ENCODE data around the gene TCP11L2. TPM values are rescaled to one million over a fixed set of nuclear protein-coding genes. Genes with fewer than 3 reads are reported as not detected.

TCP11L2 gene
- total RNA-seq, 1 donor, result 201 TPM

- no peaks in the 10 kb centered on the region for H3K9me3 ChIP-seq (ENCODE audit: low read depth, low read length)
- peaks cover 43% of the 10 kb centered on the region for H3K4me1 ChIP-seq (ENCODE audit: insufficient read depth, low read length)
- H3K27me3 ChIP-seq (ENCODE audit: insufficient read depth, low read length), result no peaks in the 10 kb centered on the region
- no peak overlapping the region for H3K4me3 ChIP-seq (ENCODE audit: low read length)
These were observed 31.2 kb downstream of the TCP11L2 start for GRCh38 chr12:106333756-106334155.

- no peak overlapping the region for H3K4me3 ChIP-seq (ENCODE audit: low read length)
- no peaks in the 10 kb centered on the region for H3K9me3 ChIP-seq (ENCODE audit: low read depth, low read length)
- peaks cover 4% of the 10 kb centered on the region for H3K4me1 ChIP-seq (ENCODE audit: insufficient read depth, low read length)
These were observed 38.7 kb downstream of the TCP11L2 start for GRCh38 chr12:106341086-106341877.

DNA sequence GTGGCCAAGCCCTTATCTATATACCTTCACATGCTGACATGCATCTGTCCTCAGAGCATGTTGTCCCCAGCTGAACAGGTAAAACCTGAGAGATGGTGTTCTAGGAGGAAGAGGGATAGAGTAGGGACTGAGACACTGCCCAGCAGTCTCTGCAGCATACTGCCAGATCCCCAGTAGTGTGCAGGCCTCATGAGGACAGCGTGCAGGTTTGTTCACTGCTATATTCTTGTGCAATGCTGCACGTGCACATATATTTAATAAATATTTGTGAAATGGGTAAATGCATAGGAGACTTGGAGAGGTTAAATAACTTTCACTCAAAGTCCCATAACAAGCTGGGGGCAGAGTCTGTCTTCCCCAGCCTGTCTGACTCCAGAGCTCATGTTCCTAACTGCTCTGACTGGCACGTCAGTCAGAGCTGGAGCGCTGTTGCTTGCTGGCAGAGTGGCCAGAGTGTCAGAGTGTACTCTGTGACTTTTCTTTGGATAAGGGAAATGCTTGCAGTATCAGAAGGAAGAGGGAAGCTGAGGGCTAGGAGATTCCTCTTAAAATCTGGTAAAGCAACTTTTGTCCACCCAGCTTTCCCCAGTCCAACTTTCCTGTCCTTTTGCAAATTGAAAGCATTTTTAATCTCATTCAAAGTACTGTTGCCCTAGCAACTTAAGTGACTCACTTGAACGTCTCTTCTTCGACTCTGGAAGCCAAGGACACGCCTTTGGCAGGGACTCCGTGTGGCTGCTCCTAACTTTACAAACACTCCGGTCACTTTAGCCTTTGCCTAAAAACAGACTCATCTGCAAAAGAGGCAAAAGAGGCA is 40.1 kb downstream of the TCP11L2 start:
- Histone ChIP-seq H3K9me3 (ENCODE audit: low read depth, low read length) (no peaks in the 10 kb centered on the region), H3K27me3 (ENCODE audit: insufficient read depth, low read length) (no peaks in the 10 kb centered on the region), H3K4me3 (ENCODE audit: low read length) (no peak overlapping the region), H3K4me1 (ENCODE audit: insufficient read depth, low read length) (no peaks in the 10 kb centered on the region)

More at GRCh38 chr12:106341086-106341877, 38.7 kb downstream of the TCP11L2 start:
- no peaks in the 10 kb centered on the region for H3K27me3 ChIP-seq (ENCODE audit: insufficient read depth, low read length)

DNA sequence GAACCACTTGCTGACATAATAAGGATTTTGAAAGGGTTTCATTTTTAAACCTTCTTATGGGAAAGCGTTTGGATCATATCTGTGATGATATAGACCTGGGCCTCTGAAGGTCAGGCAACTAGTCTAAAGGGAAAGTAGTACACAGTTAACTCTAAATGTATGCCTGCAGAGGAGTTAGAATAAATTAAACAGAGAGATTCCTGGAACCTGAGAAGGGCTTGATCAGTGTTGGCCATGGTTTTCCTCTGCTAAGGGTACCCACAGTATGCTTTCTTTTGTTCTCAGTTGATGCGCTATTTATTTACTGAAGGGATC is 40.6 kb downstream of the TCP11L2 start:
- H3K4me3 ChIP-seq (ENCODE audit: low read length), result no peak overlapping the region
- no peaks in the 10 kb centered on the region for H3K4me1 ChIP-seq (ENCODE audit: insufficient read depth, low read length)
- H3K27me3 ChIP-seq (ENCODE audit: insufficient read depth, low read length), result no peaks in the 10 kb centered on the region
- no peaks in the 10 kb centered on the region for H3K9me3 ChIP-seq (ENCODE audit: low read depth, low read length)

DNA sequence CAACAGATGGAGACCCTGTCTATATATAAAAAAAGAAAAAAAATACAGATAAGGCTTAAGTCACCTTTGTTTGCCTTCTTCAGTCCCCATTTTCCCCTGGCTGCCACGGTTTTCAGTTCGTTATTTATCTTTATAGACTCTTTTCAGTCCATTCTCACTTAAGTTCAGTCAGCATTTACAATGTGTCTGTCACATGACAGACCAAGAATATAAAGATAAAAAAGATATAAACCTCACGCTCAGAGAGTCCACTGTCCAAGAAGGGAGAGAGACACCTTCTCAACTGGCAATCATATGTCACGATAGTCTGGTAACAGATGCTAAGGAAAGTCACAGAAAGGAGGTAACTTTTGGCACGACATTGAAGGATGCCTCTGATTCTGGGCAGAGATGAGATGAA is 41.6 kb downstream of the TCP11L2 start:
- no peak overlapping the region for H3K4me3 ChIP-seq (ENCODE audit: low read length)
- no peaks in the 10 kb centered on the region for H3K9me3 ChIP-seq (ENCODE audit: low read depth, low read length)
- H3K4me1 ChIP-seq (ENCODE audit: insufficient read depth, low read length), result no peaks in the 10 kb centered on the region
- no peaks in the 10 kb centered on the region for H3K27me3 ChIP-seq (ENCODE audit: insufficient read depth, low read length)

GRCh38 chr12:106345746-106346145 is 43.2 kb downstream of the TCP11L2 start:
- no peaks in the 10 kb centered on the region for H3K9me3 ChIP-seq (ENCODE audit: low read depth, low read length)
- H3K27me3 ChIP-seq (ENCODE audit: insufficient read depth, low read length), result no peaks in the 10 kb centered on the region
- no peak overlapping the region for H3K4me3 ChIP-seq (ENCODE audit: low read length)
- H3K4me1 ChIP-seq (ENCODE audit: insufficient read depth, low read length), result no peaks in the 10 kb centered on the region

DNA sequence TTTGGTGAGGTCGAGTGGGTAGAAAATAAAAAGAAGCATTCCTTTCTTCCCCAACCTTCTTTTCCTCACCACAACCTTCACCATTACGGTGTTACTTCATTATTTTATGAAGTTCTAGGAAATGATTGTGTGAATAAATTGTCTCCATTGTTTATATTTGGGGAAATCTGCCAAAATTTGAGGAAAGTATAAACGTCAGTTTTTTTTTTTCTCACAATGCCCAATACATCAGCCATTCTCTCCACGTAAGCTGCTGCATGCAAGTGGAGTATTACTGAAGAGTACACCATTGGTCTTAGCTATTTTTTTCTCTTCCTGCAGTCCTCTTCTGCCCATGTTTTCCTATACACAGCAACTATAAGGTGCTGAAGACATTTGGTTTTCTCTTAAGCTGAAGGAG is 45.9 kb downstream of the TCP11L2 start:
- no peaks in the 10 kb centered on the region for H3K4me1 ChIP-seq (ENCODE audit: insufficient read depth, low read length)
- H3K9me3 ChIP-seq (ENCODE audit: low read depth, low read length), result no peaks in the 10 kb centered on the region
- no peaks in the 10 kb centered on the region for H3K27me3 ChIP-seq (ENCODE audit: insufficient read depth, low read length)
- no peak overlapping the region for H3K4me3 ChIP-seq (ENCODE audit: low read length)

- peaks cover 6% of the 10 kb centered on the region for H3K4me1 ChIP-seq (ENCODE audit: insufficient read depth, low read length)
- H3K9me3 ChIP-seq (ENCODE audit: low read depth, low read length), result no peaks in the 10 kb centered on the region
- H3K27me3 ChIP-seq (ENCODE audit: insufficient read depth, low read length), result no peaks in the 10 kb centered on the region
- no peak overlapping the region for H3K4me3 ChIP-seq (ENCODE audit: low read length)
These were observed 50.6 kb downstream of the TCP11L2 start for GRCh38 chr12:106353175-106353574.

DNA sequence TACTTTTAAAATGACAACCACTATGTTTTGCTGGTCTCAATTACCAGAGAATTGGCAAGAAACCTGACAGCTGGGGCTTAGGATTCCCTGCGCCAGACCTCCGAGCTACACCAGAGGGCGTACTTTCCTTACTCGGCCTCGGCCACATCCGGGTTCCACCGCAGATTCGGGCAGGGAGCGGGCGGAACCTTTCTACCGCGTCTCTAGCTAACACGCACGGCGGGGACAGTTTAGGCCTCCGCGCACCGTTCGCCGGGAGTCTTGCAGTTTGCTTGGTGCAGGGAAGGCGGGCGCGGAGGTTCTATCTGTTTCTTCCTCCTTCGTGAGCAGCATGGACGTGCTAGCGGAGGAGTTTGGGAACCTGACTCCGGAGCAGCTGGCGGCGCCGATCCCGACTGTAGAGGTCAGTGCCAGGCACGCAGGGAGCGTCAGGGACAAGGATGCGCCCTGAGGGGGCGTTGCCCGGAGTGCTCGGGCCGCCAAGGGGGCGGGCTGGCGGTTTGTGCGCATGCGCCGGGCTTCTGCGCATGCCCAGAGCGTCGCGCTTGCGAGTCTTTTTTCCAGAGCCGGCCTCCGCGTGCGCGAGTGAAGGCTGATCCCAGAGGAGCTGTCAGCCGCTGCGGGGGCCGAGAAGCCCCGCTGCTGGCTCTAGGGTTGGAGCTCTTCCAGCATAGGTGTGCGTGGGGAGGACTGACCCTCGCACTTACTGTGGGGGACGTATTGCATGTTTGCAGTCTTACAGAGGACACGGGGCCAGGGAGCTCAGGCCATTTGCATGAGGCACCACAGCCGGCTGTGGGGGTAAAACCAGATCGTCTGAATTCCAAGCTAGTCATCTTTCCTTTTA is 55.2 kb downstream of the TCP11L2 start, which contains the start of gene POLR3B:
TSS of gene POLR3B (plus strand) at position 200 of the 847 bp plus-strand sequence. CDS start at position 332, 132 bp downstream.
- Histone ChIP-seq H3K27me3 (ENCODE audit: insufficient read depth, low read length) (no peaks in the 10 kb centered on the region), H3K9me3 (ENCODE audit: low read depth, low read length) (no peaks in the 10 kb centered on the region), H3K4me3 (ENCODE audit: low read length) (peak within 1 kb of the TSS; percentile 66), H3K4me1 (ENCODE audit: insufficient read depth, low read length) (peaks cover 16% of the 10 kb centered on the region)

GRCh38 chr12:106358396-106359241 is 56.1 kb downstream of the TCP11L2 start:
- peaks cover 16% of the 10 kb centered on the region for H3K4me1 ChIP-seq (ENCODE audit: insufficient read depth, low read length)
- no peaks in the 10 kb centered on the region for H3K9me3 ChIP-seq (ENCODE audit: low read depth, low read length)
- H3K27me3 ChIP-seq (ENCODE audit: insufficient read depth, low read length), result no peaks in the 10 kb centered on the region
- peak overlapping the region; percentile 66 for H3K4me3 ChIP-seq (ENCODE audit: low read length)

DNA sequence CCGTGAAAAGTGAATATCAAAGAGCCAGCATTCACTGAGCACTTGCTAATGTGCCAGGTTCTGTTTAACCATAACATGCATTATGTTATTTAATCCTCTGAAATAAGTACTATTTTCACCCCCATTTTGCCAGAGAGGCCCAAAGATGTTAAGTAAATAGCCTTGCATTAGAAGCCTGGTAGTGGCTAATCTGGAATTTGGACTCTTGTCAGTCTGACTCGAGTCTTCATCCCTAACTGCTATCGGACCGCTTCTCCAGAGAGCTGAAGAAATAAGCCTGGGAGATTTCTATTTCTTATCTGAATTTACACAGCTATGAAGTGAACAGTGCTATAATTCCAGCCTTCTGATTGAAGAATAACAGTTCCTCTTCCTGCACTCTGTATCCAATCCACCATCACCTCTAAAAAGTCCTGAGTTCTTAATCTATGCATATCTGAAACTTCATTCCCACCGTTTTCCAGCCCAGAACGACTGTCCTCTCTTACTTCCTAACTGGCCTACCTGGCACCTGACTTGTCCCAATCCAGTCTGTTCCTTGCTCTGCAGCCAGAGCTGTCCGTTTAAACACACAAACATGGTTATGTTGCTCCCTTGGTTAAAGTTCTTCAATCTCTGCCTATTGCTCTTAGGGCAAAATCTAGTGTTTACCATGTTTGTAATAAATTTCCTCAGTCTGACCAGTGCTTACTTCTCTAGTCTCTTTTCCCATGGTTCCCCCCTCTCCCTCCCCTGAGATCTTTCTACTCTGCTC is 57.3 kb downstream of the TCP11L2 start:
- Histone ChIP-seq H3K9me3 (ENCODE audit: low read depth, low read length) (no peaks in the 10 kb centered on the region), H3K4me1 (ENCODE audit: insufficient read depth, low read length) (peaks cover 16% of the 10 kb centered on the region), H3K4me3 (ENCODE audit: low read length) (no peak overlapping the region), H3K27me3 (ENCODE audit: insufficient read depth, low read length) (no peaks in the 10 kb centered on the region)

- Histone ChIP-seq H3K27me3 (ENCODE audit: insufficient read depth, low read length) (no peaks in the 10 kb centered on the region), H3K4me3 (ENCODE audit: low read length) (no peak overlapping the region)
These were observed 58.0 kb downstream of the TCP11L2 start for GRCh38 chr12:106360400-106360994.

GRCh38 chr12:106362971-106363370 is 60.4 kb downstream of the TCP11L2 start:
- no peak overlapping the region for H3K4me3 ChIP-seq (ENCODE audit: low read length)
- H3K4me1 ChIP-seq (ENCODE audit: insufficient read depth, low read length), result peaks cover 12% of the 10 kb centered on the region
- H3K27me3 ChIP-seq (ENCODE audit: insufficient read depth, low read length), result no peaks in the 10 kb centered on the region
- no peaks in the 10 kb centered on the region for H3K9me3 ChIP-seq (ENCODE audit: low read depth, low read length)

More at GRCh38 chr12:106360400-106360994, 58.0 kb downstream of the TCP11L2 start:
- H3K9me3 ChIP-seq (ENCODE audit: low read depth, low read length), result no peaks in the 10 kb centered on the region
- H3K4me1 ChIP-seq (ENCODE audit: insufficient read depth, low read length), result peaks cover 16% of the 10 kb centered on the region

Data from mononuclear cell (primary cell).